GM12872 (cell line): ENCODE data around the gene TSR3.

ENCODE experiments used
- CTCF ChIP-seq: IDR thresholded peaks from 3 replicates; pipeline ENCODE4 v1.5.1; 2011; ENCODE audit warnings: low read depth, mild to moderate bottlenecking, low read length, moderate library complexity; ENCODE audit not compliant: insufficient read depth

Gene TSR3

GRCh38 chr16:1366712-1367299 is 15.1 kb upstream of the TSR3 start:
- no peak for TF ChIP-seq CTCF

- TF ChIP-seq CTCF, result no peak
These were observed 14.5 kb upstream of the TSR3 start for GRCh38 chr16:1366060-1366711.

GRCh38 chr16:1364510-1364909 is 12.8 kb upstream of the TSR3 start:
- TF ChIP-seq CTCF, result no peak

- peak; percentile 84 for TF ChIP-seq CTCF
These were observed 11.9 kb upstream of the TSR3 start for GRCh38 chr16:1363501-1364041.

GRCh38 chr16:1362807-1363206 is 11.1 kb upstream of the TSR3 start:
- no peak for TF ChIP-seq CTCF

GRCh38 chr16:1361685-1362360 is 10.1 kb upstream of the TSR3 start:
- TF ChIP-seq CTCF, result no peak

GRCh38 chr16:1357906-1358566 is 6.4 kb upstream of the TSR3 start:
- no peak for TF ChIP-seq CTCF
